NCI-H2227 treated with DMSO at 0.1 percent for 48 hours (cell line): ENCODE results near the gene NEO1.

Source experiments
- DNase-seq: peaks from one replicate; lab custom pipeline; 2025; lab: John Stamatoyannopoulos, UW

NEO1 gene

DNA sequence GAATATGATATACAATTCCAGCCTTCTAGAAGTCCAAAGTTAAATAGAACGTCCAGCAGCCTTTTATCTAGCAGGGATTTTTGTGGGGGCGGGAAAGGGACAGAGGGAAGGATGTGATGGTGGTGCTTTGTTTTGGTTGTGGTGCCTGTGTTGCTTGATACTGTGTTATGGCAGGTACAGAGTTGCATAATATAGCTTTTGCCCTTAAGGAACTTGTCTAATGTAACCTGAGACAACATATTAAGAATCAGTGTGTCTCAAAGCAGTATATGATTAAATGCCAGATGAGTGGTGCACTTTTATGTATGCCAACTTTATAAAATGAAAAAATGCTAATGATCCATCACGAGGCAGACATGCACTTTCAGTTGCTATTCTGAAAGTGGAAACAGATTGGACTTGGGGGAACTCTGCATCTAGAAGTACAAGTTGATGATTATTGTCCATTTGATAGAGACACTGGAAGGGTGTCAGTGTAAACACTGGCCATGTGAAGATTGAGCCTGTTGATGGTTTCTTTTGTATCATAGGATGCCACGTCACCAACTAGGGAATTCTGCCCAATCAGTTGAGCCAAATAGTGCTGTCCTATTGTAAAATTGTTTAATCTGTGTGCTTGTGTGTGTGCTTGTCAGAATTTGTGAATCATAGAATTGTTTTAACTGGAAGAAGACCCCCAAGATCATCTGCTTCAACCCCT lies 23.0 kb downstream of the NEO1 start:
- no peak for DNase-seq

GRCh38 chr15:73078291-73078690 lies 26.0 kb downstream of the NEO1 start:
- DNase-seq: no peak

GRCh38 chr15:73078722-73079121 lies 26.5 kb downstream of the NEO1 start:
- DNase-seq: no peak

DNA sequence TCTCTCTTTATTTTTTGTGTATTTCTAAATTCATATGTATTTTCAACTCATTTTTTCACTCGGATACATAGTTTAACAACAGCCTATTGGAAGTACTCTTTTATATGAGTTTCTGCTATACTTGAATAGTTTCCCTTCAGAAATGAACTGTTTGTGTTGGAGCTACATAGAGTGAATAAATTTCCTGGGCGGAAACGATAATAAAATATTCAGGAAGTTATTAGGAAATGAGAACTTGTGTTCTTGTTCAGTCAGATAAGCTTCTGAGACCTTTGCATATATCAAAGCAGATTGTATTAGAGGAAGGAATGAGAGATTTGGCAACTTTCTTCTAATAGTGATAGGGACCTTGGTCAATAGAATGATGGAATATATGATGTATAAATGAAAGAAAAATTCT lies 27.3 kb downstream of the NEO1 start:
- no peak for DNase-seq

DNA sequence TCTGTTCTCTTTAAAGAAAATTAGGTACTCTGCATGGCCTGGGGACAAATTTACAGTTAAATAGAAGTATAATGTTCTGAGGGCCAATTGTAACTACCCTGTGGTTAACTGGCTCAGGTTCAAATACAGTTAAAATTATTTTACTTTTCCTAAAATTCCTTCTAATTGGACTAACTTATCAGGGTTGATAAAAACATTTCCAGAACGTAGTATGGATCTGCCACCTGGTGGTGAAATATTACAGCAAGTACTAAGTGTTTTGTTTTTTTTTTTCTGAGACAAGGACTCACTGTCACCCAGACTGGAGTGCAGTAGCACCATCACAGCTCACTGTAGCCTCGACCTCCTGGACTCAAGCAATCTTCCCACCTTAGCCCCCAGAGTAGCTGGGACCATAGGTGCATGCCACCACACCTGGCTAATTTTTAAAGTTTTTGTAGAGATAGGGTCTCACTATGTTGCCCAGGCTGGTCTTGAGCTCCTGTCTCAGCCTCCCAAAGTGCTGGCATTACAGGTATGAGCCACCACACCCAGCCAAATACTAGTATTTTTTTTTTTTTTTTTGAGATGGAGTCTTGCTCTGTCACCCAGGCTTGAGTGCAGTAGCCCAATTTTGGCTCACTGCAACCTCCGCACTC lies 29.2 kb downstream of the NEO1 start:
- DNase-seq: peak; percentile 21

- DNase-seq: no peak
Measured at GRCh38 chr15:73082812-73083211, 30.5 kb downstream of the NEO1 start.

GRCh38 chr15:73087098-73087497 lies 34.8 kb downstream of the NEO1 start:
- no peak for DNase-seq

GRCh38 chr15:73105064-73105463 lies 52.8 kb downstream of the NEO1 start:
- no peak for DNase-seq

DNA sequence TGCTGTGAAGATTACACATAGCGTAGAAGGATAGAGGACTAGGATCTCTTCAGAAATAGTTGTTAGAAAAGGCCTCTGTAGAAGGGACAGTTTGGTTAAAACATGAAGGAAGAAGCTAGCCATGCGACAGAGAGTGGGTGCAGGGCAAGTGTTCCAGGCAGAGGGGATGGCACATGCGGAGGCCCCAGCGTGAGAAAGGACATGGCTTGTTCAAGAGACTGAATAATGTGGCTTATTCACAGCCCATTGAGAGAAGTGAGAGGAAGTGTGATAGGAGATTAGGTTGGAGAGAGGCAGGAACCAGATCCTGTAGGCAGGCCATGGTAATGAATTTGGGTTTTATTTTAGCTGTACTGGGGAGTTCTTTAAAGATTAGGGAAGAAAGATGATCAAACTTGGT lies 56.4 kb downstream of the NEO1 start:
- no peak for DNase-seq

GRCh38 chr15:73109765-73110164 lies 57.5 kb downstream of the NEO1 start:
- no peak for DNase-seq

GRCh38 chr15:73110201-73110600 lies 57.9 kb downstream of the NEO1 start:
- DNase-seq: no peak

DNA sequence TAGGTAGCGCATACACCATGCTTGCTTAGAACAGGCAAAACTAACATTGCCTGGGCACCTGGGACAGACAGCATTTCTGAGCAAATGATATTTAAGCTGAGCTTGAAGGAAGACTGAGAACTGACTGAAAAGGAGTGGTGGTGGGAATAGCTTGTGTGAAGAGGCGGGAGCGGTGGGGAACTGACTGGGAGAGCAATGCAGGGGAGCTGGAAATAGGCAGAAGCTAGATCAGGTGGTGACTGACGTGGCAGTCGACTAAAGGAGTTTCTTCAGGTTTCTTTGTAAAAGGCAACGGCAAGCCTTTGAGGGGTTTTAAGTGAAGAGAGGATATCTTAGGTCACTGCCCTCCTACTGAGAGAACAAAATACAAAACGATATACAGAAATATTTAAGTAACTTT lies 61.8 kb downstream of the NEO1 start:
- DNase-seq: no peak

DNA sequence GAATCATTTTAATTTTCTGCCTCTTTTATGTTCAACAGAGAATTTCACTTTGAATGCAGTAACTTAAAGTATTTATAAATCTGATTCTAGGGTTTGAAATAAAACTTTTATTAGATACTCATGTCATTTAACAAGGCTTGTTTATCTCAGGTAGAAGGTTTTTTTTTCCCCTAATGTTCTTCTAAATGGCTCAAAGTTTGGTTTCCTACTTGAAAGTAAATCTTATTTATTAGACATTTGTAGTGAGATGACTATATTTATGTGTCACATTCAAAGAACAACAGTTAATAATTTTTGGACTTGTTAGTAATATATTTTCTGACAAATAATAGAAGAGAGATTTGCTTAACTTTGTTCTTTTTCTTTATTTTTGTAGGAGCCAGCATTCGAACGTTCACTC lies 63.9 kb downstream of the NEO1 start:
- no peak for DNase-seq

- DNase-seq: no peak
Measured at GRCh38 chr15:73118055-73118454, 65.8 kb downstream of the NEO1 start.

- DNase-seq: no peak
Measured at GRCh38 chr15:73119478-73119877, 67.2 kb downstream of the NEO1 start.

DNA sequence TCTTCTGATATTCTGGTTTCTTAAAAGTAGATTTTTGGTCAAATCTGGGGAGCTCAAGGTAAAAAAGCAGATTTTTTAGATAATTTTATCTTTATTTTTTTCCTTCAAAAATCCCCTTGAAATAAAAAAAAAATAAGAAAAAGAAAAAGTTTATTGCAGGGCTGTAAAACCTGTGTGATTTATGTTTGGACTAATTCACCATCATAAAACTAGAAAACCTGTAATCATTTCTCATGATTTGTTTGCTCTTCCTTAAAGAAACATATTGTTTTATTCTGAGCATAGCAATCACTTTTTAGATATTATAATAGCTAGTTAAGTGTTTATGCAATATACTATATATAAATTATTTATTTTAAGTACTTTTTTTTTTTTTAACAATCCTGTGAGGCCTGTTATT lies 68.0 kb downstream of the NEO1 start:
- no peak for DNase-seq

- no peak for DNase-seq
Measured at GRCh38 chr15:73125219-73125618, 73.0 kb downstream of the NEO1 start.

GRCh38 chr15:73127302-73127936 lies 75.2 kb downstream of the NEO1 start:
- no peak for DNase-seq

DNA sequence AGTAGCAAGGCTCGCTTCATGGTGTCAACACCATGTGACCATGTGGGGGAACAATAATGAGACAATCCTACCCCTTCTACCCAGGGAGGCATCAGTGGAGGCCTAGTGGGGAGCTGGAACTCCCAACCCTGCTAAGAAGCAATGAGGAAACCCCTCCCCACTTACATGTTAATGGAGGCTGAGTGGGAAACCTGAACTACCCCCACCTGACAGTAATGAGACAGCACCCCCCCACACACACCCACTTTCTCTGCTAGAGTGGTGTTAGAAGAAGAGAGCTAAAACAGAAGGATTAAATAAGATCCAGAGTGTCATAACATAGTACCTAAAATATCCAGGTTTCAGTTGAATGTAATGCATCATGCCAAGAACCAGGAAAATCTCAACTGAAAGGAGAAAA lies 78.6 kb downstream of the NEO1 start:
- no peak for DNase-seq

DNA sequence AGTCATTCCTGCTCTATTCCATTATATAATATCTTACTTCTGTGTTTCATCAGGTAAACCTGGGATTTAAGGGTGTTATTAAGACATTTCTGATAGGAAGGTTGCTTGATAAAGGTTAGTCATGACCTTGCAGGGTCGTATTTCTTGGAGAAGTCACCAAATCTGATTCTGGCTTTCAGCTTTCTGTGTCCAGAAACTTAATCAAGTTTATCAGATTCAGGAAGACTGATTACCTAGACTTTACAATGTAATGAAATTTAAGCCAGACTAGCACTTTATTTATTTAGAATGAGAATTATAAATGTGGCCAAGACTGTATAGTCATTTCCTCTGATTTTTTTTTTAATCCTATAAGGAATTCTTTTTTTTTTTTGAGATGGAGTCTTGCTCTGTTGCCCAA lies 81.9 kb downstream of the NEO1 start:
- no peak for DNase-seq

DNA sequence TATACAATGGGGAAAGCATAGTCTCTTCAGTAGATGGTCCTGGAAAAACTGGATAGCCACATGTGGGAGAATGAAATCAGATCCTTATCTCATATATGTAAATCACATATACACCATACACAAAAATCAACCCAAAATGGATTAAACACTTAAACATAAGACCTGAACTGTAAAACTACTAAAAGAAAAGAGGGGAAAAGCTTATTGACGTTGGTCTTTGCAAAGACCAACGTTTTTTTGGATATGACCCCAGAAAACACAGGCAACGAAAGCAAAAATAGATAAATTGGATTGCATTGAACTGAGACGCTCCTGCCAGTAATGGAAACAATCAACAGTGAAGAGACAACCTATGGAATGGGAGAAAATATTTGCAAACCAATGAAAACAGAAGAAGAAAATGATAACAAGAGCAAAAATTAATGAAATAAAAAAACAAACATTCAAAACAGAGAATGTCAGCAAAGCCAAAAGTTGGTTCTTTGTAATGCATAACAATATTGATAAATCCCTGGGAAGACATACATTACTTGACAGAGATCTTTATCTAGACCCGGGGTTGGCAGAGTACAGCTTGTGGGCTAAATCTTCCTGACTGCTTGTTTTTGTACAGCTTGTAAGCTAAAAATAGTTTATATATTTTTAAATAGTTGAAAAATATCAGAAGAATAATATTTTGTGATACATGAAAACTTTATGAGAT lies 86.9 kb downstream of the NEO1 start:
- DNase-seq: no peak

DNA sequence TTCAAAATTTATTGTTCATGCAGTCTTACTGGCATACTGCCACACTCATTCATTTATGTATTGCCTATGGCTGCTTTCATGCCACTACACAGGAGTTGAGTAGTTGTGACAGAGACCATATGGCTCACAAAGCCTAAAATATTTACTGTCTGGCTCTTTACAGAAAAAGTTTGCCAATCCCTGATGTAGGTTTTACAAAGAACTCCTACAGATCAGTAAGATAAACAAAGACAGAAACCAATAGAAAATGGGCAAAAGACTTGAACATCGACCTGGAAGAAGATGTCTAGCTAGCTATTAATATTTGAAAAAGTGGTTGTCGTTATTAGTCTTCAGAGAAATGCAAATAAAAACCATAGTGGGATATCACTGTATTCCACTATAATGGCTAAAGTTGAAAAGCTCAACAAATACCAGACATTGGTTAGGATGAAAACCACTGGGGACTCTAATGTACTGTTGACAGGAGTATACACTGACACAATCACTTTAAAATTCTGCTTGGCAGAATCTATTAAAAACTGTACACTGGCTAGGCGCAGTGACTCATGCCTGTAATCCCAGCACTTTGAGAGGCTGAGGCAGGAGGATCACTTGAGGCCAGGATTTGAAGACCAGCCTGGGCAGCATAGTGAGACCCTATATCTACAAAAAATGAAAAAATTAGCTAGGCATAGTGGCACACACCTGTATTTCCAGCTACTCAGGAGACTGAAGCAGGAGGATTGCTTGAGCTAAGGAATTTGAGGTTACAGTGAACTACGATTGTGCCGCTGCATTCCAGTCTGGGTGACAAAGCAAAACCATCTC lies 87.7 kb downstream of the NEO1 start:
- no peak for DNase-seq
